ENCODE measurements around the gene SEC14L3. TPM values are rescaled to one million over a fixed set of nuclear protein-coding genes. Genes with fewer than 3 reads are reported as not detected.

The SEC14L3 gene
- total and polyA plus RNA-seq, 10 of the 15 experiments (the other 5 are each of a cell fraction or from before 2014, with no cell fraction given) = 0.03 TPM; not detected in 9

DNA sequence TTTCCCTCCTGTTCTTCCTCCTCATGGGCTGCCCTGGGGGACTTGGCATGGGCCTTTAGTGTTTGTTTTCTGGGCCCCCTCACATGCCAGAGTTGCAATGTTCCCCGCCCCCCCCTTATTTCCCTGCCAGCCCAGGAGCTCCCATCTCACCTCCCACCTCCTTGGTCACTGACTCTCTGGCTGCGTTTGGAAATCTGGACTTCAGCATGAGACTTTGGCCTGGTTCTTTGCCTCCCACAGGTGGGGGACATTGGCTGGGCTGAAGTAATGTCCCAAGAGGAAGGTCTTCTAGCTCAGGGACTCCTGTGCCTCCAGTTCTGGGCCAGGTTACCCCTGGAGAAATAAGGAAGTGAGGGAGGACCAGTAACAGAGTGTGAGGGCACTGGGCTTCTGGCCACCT is 39.3 kb downstream of the SEC14L3 start:
- ChIA-PET SMC1A (ENCODE audit: uncharacterized antibody, unreplicated experiment) (interaction anchor here (1.2 kb wide), 1 partner anchor 12 kb away, joined by 5 read pairs; no protein-coding TSS in a partner anchor), RAD21 (ENCODE audit: unreplicated experiment) (no interaction called here), CTCF (interaction anchor here (1.1 to 3.8 kb wide), 4 partner anchors 8 to 40 kb away, joined by 3 to 21 read pairs (median 4); partner anchors contain the start of gene MTFP1), POLR2A (no interaction called here)
- no peak overlapping the region for H3K4me3 ChIP-seq
- FAIRE-seq (no peak), ATAC-seq (no peak), DNase-seq (ENCODE audit: low read depth, low spot score) (no peak)
- no peaks in the 10 kb centered on the region for H4K20me1 ChIP-seq (ENCODE audit: control insufficient read depth, insufficient read depth)
- BruUV-seq (replicated peaks) = no TSS peak
- in situ Hi-C loops (cut with MboI) = no loop called here
- intact Hi-C loops (cut with micrococcal nuclease; ENCODE audit: unreplicated experiment) = no loop called here
- H3K4me1 ChIP-seq (ENCODE audit: control insufficient read depth, insufficient read depth, low read length) = peaks cover 8% of the 10 kb centered on the region
- H3K36me3 ChIP-seq (ENCODE audit: control insufficient read depth in 2 of 2, insufficient read depth in 2 of 2, low read length in 1 of 2) = peaks cover 3 to 11% of the 10 kb centered on the region in 2 experiments; a peak in 2 of 4 replicates
- TF ChIP-seq, protein P1, sequence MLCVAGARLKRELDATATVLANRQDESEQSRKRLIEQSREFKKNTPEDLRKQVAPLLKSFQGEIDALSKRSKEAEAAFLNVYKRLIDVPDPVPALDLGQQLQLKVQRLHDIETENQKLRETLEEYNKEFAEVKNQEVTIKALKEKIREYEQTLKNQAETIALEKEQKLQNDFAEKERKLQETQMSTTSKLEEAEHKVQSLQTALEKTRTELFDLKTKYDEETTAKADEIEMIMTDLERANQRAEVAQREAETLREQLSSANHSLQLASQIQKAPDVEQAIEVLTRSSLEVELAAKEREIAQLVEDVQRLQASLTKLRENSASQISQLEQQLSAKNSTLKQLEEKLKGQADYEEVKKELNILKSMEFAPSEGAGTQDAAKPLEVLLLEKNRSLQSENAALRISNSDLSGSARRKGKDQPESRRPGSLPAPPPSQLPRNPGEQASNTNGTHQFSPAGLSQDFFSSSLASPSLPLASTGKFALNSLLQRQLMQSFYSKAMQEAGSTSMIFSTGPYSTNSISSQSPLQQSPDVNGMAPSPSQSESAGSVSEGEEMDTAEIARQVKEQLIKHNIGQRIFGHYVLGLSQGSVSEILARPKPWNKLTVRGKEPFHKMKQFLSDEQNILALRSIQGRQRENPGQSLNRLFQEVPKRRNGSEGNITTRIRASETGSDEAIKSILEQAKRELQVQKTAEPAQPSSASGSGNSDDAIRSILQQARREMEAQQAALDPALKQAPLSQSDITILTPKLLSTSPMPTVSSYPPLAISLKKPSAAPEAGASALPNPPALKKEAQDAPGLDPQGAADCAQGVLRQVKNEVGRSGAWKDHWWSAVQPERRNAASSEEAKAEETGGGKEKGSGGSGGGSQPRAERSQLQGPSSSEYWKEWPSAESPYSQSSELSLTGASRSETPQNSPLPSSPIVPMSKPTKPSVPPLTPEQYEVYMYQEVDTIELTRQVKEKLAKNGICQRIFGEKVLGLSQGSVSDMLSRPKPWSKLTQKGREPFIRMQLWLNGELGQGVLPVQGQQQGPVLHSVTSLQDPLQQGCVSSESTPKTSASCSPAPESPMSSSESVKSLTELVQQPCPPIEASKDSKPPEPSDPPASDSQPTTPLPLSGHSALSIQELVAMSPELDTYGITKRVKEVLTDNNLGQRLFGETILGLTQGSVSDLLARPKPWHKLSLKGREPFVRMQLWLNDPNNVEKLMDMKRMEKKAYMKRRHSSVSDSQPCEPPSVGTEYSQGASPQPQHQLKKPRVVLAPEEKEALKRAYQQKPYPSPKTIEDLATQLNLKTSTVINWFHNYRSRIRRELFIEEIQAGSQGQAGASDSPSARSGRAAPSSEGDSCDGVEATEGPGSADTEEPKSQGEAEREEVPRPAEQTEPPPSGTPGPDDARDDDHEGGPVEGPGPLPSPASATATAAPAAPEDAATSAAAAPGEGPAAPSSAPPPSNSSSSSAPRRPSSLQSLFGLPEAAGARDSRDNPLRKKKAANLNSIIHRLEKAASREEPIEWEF (IDR thresholded peaks at IDR 0.05; ENCODE audit: insufficient replicate concordance, low read depth, low read length) = no peak
- TF ChIP-seq, protein P2, sequence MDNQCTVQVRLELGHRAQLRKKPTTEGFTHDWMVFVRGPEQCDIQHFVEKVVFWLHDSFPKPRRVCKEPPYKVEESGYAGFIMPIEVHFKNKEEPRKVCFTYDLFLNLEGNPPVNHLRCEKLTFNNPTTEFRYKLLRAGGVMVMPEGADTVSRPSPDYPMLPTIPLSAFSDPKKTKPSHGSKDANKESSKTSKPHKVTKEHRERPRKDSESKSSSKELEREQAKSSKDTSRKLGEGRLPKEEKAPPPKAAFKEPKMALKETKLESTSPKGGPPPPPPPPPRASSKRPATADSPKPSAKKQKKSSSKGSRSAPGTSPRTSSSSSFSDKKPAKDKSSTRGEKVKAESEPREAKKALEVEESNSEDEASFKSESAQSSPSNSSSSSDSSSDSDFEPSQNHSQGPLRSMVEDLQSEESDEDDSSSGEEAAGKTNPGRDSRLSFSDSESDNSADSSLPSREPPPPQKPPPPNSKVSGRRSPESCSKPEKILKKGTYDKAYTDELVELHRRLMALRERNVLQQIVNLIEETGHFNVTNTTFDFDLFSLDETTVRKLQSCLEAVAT (IDR thresholded peaks at IDR 0.05) = no peak
- no peak for TF ChIP-seq MYC (IDR thresholded peaks at IDR 0.05; ENCODE audit: insufficient read depth, insufficient read length, insufficient replicate concordance, low read length, severe bottlenecking)
- TF ChIP-seq ZNF274 (IDR thresholded peaks at IDR 0.05; ENCODE audit: insufficient read depth, insufficient read length) = no peak
- TF ChIP-seq, protein P3, sequence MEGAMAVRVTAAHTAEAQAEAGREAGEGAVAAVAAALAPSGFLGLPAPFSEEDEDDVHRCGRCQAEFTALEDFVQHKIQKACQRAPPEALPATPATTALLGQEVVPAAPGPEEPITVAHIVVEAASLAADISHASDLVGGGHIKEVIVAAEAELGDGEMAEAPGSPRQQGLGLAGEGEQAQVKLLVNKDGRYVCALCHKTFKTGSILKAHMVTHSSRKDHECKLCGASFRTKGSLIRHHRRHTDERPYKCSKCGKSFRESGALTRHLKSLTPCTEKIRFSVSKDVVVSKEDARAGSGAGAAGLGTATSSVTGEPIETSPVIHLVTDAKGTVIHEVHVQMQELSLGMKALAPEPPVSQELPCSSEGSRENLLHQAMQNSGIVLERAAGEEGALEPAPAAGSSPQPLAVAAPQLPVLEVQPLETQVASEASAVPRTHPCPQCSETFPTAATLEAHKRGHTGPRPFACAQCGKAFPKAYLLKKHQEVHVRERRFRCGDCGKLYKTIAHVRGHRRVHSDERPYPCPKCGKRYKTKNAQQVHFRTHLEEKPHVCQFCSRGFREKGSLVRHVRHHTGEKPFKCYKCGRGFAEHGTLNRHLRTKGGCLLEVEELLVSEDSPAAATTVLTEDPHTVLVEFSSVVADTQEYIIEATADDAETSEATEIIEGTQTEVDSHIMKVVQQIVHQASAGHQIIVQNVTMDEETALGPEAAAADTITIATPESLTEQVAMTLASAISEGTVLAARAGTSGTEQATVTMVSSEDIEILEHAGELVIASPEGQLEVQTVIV (IDR thresholded peaks at IDR 0.05; ENCODE audit: borderline replicate concordance, partially characterized antibody) = no peak
- TF ChIP-seq SMAD1 (IDR thresholded peaks at IDR 0.05; ENCODE audit: low read depth, partially characterized antibody) = no peak
- TF ChIP-seq GABPA (IDR thresholded peaks at IDR 0.05; ENCODE audit: low read depth) = no peak
- no peak for TF ChIP-seq CBX3 (IDR thresholded peaks at IDR 0.05; ENCODE audit: borderline replicate concordance, low read depth)
- TF ChIP-seq, protein P4, sequence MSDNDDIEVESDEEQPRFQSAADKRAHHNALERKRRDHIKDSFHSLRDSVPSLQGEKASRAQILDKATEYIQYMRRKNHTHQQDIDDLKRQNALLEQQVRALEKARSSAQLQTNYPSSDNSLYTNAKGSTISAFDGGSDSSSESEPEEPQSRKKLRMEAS (IDR thresholded peaks at IDR 0.05; ENCODE audit: low read depth, low read length) = no peak
- TF ChIP-seq POLR2AphosphoS5 (IDR thresholded peaks at IDR 0.05; ENCODE audit: low read length) = no peak
- H3K79me2 ChIP-seq (ENCODE audit: control insufficient read depth, insufficient read depth, low read length) = no peaks in the 10 kb centered on the region
- WGBS (ENCODE audit: insufficient coverage, insufficient replicate concordance, low lambda C conversion rate, missing lambda C conversion rate) = 0% methylated on average over 2 of the region's 2 CpGs
- H3K9ac ChIP-seq (ENCODE audit: control insufficient read depth, insufficient read depth, low read length) = no peak overlapping the region
- H3K27ac ChIP-seq (ENCODE audit: control insufficient read depth, insufficient read depth) = no peak overlapping the region
- no peaks in the 10 kb centered on the region for H3K27me3 ChIP-seq (replicated peaks in 1 of 2; ENCODE audit: control insufficient read depth in 2 of 2, insufficient read depth in 2 of 2, low read length in 1 of 2)
- peaks cover 8% of the 10 kb centered on the region; the same call in 2 of the 3 replicates for H3K9me3 ChIP-seq (replicated peaks; ENCODE audit: control insufficient read depth, insufficient read depth, low read length)
- no peak overlapping the region for H2AFZ ChIP-seq (ENCODE audit: control insufficient read depth, low read depth, low read length)
- H3K4me2 ChIP-seq (ENCODE audit: control insufficient read depth, insufficient read depth) = no peak overlapping the region

Measured in GM12878 (cell line).